Aorta (tissue), 5 donors: ENCODE data around the gene SLC39A3. TPM values are rescaled to one million over a fixed set of nuclear protein-coding genes. Genes with fewer than 3 reads are reported as not detected.

ENCODE experiments used
- ATAC-seq: fragments of 200-7000 bp; cut with Tn5 transposase; one replicate; pipeline ENCODE4 v1.9.1; 2022; ENCODE audit warnings: moderate library complexity; ENCODE audit not compliant: low FRiP score
- DNase-seq, 2 donors: peaks; one replicate each; pipeline ENCODE4 v3.0.0-alpha.2; 2020
- H3K27ac ChIP-seq, 2 donors: one replicate each; pipeline ENCODE4 v1.5.1; 2013; ENCODE audit warnings: low read length in 2 of 2, mild to moderate bottlenecking in 2 of 2, moderate library complexity in 2 of 2, control low read depth in 1 of 2, inconsistent platforms in 1 of 2, low read depth in 1 of 2
- H3K27me3 ChIP-seq, 2 donors: one replicate each; pipeline ENCODE4 v1.6.1; 2013; ENCODE audit warnings: control low read depth in 1 of 2, low read length in 1 of 2, mild to moderate bottlenecking in 1 of 2, moderate library complexity in 1 of 2; ENCODE audit not compliant: insufficient read depth in 2 of 2, control insufficient read depth in 1 of 2
- H3K36me3 ChIP-seq, 2 donors: one replicate each; pipeline ENCODE4 v1.6.1; 2013; ENCODE audit warnings: control low read depth in 1 of 2, low read length in 1 of 2, mild to moderate bottlenecking in 1 of 2; ENCODE audit not compliant: insufficient read depth in 2 of 2, control insufficient read depth in 1 of 2
- H3K4me1 ChIP-seq, 2 donors: one replicate each; pipeline ENCODE4 v1.6.1; 2013; ENCODE audit warnings: low read length in 2 of 2, control low read depth in 1 of 2, mild to moderate bottlenecking in 1 of 2, moderate library complexity in 1 of 2; ENCODE audit not compliant: insufficient read depth in 2 of 2, control insufficient read depth in 1 of 2
- H3K4me3 ChIP-seq, 2 donors: one replicate each; pipeline ENCODE4 v1.5.1; 2013; ENCODE audit warnings: low read length in 2 of 2, control low read depth in 1 of 2, mild to moderate bottlenecking in 1 of 2
- H3K9me3 ChIP-seq: one replicate; pipeline ENCODE4 v1.6.1; 2013; ENCODE audit warnings: mild to moderate bottlenecking, low read length; ENCODE audit not compliant: control insufficient read depth
- WGBS, 2 donors: extraction: QIAGEN DNeasy Blood & Tissue Kit; methylation state at CpG; one replicate each; pipeline ENCODE4 v1.1.7; 2013; 5-methylcytosine and 5-hydroxymethylcytosine counted together
- intact Hi-C, 2 donors: fragments of 100-400 bp; cut with DNase I; formaldehyde crosslinking; loops; one replicate each; pipeline versions ENCODE4 v1.14.2 to v1.15.0; 2022
- polyA plus RNA-seq, 2 donors: library from polyadenylated mRNA; stranded (reverse); fragments of 200-250 nt; gene quantifications; one replicate each; pipeline ENCODE4 v1.2.3, GENCODE V29; 2013
- total RNA-seq, 2 donors: library from RNA; stranded (reverse); fragmentation: NEBNext Ultra II Directional; extraction: Animal tissue kit (Norgen Biotek cat#: 25700); gene quantifications; one replicate each; pipeline ENCODE4 v1.2.1, GENCODE V29; 2021
- donor health status: healthy with polysubstance abuse.
- donor health status: Bipolar disorder and iron deficiency.
- donor health status: DM: no; HTN: no; CAD: no.
- donor health status: DM: no; HTN: no; CAD: no.
- donor health status: DM: yes; HTN: yes; CAD: no.

Gene SLC39A3
- total and polyA plus RNA-seq, 4 donors = 6.0 to 19.6 (median 13.9) TPM

- ATAC-seq = no peak
- peaks cover 0 to 2% of the 10 kb centered on the region in 2 donors for H3K36me3 ChIP-seq
- no peak for DNase-seq
- no peaks in the 10 kb centered on the region for H3K27me3 ChIP-seq
- no peaks in the 10 kb centered on the region for H3K9me3 ChIP-seq
- no peak overlapping the region for H3K4me3 ChIP-seq
- no peak overlapping the region for H3K27ac ChIP-seq
- H3K4me1 ChIP-seq = no peaks in the 10 kb centered on the region
- intact Hi-C loops = no loop called here
- WGBS, 2 donors = 93 to 94% methylated on average over 23 of the region's 23 CpGs
These were observed 23.1 kb upstream of the SLC39A3 start for GRCh38 chr19:2762783-2763496.

GRCh38 chr19:2761876-2762782, 22.3 kb upstream of the SLC39A3 start:
- 93 to 94% methylated on average over 41 to 43 of the region's 43 CpGs for WGBS, 2 donors
- peaks cover 0 to 2% of the 10 kb centered on the region in 2 donors for H3K36me3 ChIP-seq

GRCh38 chr19:2761309-2761677, 21.5 kb upstream of the SLC39A3 start:
- H3K9me3 ChIP-seq = no peaks in the 10 kb centered on the region
- intact Hi-C loops = no loop called here
- DNase-seq = no peak
- 90 to 92% methylated on average over 16 of the region's 16 CpGs for WGBS, 2 donors
- H3K36me3 ChIP-seq = peaks cover 0 to 2% of the 10 kb centered on the region in 2 donors
- no peak for ATAC-seq
- H3K4me1 ChIP-seq = no peaks in the 10 kb centered on the region
- no peak overlapping the region for H3K4me3 ChIP-seq
- H3K27ac ChIP-seq = no peak overlapping the region
- H3K27me3 ChIP-seq = no peaks in the 10 kb centered on the region

More at GRCh38 chr19:2761876-2762782, 22.3 kb upstream of the SLC39A3 start:
- no peaks in the 10 kb centered on the region for H3K4me1 ChIP-seq
- H3K4me3 ChIP-seq = no peak overlapping the region
- DNase-seq (no peak), ATAC-seq (no peak)
- H3K9me3 ChIP-seq = no peaks in the 10 kb centered on the region
- no peaks in the 10 kb centered on the region for H3K27me3 ChIP-seq
- no peak overlapping the region for H3K27ac ChIP-seq
- intact Hi-C loops = no loop called here

GRCh38 chr19:2759965-2760364, 20.1 kb upstream of the SLC39A3 start:
- no peaks in the 10 kb centered on the region for H3K4me1 ChIP-seq
- peaks cover 0 to 3% of the 10 kb centered on the region in 2 donors for H3K36me3 ChIP-seq
- no peaks in the 10 kb centered on the region for H3K9me3 ChIP-seq
- H3K4me3 ChIP-seq = no peak overlapping the region
- no peak for ATAC-seq
- no peaks in the 10 kb centered on the region for H3K27me3 ChIP-seq
- 89 to 92% methylated on average over 7 of the region's 7 CpGs for WGBS, 2 donors
- DNase-seq = no peak
- no peak overlapping the region for H3K27ac ChIP-seq
- intact Hi-C loops = no loop called here

- intact Hi-C loops = no loop called here
- Histone ChIP-seq H3K4me3 (no peak overlapping the region), H3K4me1 (no peaks in the 10 kb centered on the region), H3K36me3 (peaks cover 0 to 3% of the 10 kb centered on the region in 2 donors), H3K27ac (no peak overlapping the region), H3K27me3 (no peaks in the 10 kb centered on the region), H3K9me3 (no peaks in the 10 kb centered on the region)
- 94 to 95% methylated on average over 17 of the region's 17 CpGs for WGBS, 2 donors
- DNase-seq (no peak), ATAC-seq (no peak)
These were observed 19.5 kb upstream of the SLC39A3 start for GRCh38 chr19:2759362-2759761.

GRCh38 chr19:2758601-2759313, 18.9 kb upstream of the SLC39A3 start:
- H3K4me1 ChIP-seq = no peaks in the 10 kb centered on the region
- no peaks in the 10 kb centered on the region for H3K27me3 ChIP-seq
- peaks cover 0 to 3% of the 10 kb centered on the region in 2 donors for H3K36me3 ChIP-seq
- no peak overlapping the region for H3K27ac ChIP-seq
- H3K9me3 ChIP-seq = no peaks in the 10 kb centered on the region
- ATAC-seq (no peak), DNase-seq (no peak)
- no peak overlapping the region for H3K4me3 ChIP-seq
- intact Hi-C loops = no loop called here
- WGBS, 2 donors = 89 to 92% methylated on average over 17 of the region's 17 CpGs

GRCh38 chr19:2756921-2757881, 17.4 kb upstream of the SLC39A3 start:
- Histone ChIP-seq H3K27ac (no peak overlapping the region), H3K4me3 (no peak overlapping the region), H3K27me3 (no peaks in the 10 kb centered on the region), H3K36me3 (peaks cover 0 to 1% of the 10 kb centered on the region in 2 donors), H3K9me3 (no peaks in the 10 kb centered on the region), H3K4me1 (no peaks in the 10 kb centered on the region)
- intact Hi-C loops = no loop called here
- WGBS, 2 donors = 93 to 94% methylated on average over 48 of the region's 48 CpGs
- DNase-seq = no peak
- ATAC-seq = no peak

- Histone ChIP-seq H3K4me3 (no peak overlapping the region), H3K27ac (no peak overlapping the region), H3K9me3 (no peaks in the 10 kb centered on the region), H3K36me3 (peaks cover 0 to 1% of the 10 kb centered on the region in 2 donors), H3K27me3 (no peaks in the 10 kb centered on the region), H3K4me1 (no peaks in the 10 kb centered on the region)
- DNase-seq (no peak), ATAC-seq (no peak)
- WGBS, 2 donors = 74 to 82% methylated on average over 8 of the region's 8 CpGs
- intact Hi-C loops = no loop called here
These were observed 16.7 kb upstream of the SLC39A3 start for GRCh38 chr19:2756477-2756876.
